ENCODE measurements around the gene APC.
"Not testable (repeated sequence)": the region's sequence is repeated elsewhere in the genome, so short reads cannot be mapped to it uniquely, and the experiment has no call there.

Gene APC

DNA sequence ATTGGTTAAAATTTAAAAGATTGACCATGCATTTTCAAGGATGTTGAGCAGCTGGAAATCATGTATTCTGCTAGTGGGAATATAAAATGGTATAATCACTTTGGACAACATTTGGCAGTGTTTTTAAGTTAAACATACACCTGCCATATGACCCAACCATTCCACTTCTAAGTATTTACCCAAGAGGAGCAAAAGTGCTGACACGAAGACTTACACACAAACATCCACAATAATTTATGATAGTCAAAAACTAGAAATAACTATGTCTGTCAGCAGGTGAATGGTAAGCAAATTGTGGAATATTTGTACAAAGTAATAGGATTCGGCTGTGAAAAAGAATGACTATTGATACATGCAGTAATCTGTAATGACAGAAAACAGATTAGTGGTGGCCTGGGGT lies 92.7 kb downstream of the APC start:
- peaks cover 25% of the 10 kb centered on the region for H3K36me3 ChIP-seq (ENCODE audit: control insufficient read depth, insufficient read depth, low read length)
- H3K9me3 ChIP-seq (ENCODE audit: control insufficient read depth, low read length): no peaks in the 10 kb centered on the region
- H3K27ac ChIP-seq (ENCODE audit: insufficient read depth, low read length, poor library complexity, severe bottlenecking): no peak overlapping the region
- H3K4me3 ChIP-seq (ENCODE audit: insufficient read depth, low read depth, low read length, poor library complexity, severe bottlenecking): no peak overlapping the region
- DNase-seq: no peak
- H3K4me1 ChIP-seq (ENCODE audit: control insufficient read depth, insufficient read depth, low read length, poor library complexity, severe bottlenecking): no peaks in the 10 kb centered on the region
- H3K27me3 ChIP-seq (replicated peaks; ENCODE audit: control insufficient read depth, insufficient read depth, low read length, poor library complexity, severe bottlenecking): no peaks in the 10 kb centered on the region

- Histone ChIP-seq H3K4me3 (ENCODE audit: insufficient read depth, low read depth, low read length, poor library complexity, severe bottlenecking) (no peak overlapping the region), H3K27ac (ENCODE audit: insufficient read depth, low read length, poor library complexity, severe bottlenecking) (no peak overlapping the region), H3K4me1 (ENCODE audit: control insufficient read depth, insufficient read depth, low read length, poor library complexity, severe bottlenecking) (no peaks in the 10 kb centered on the region), H3K36me3 (ENCODE audit: control insufficient read depth, insufficient read depth, low read length) (peaks cover 27% of the 10 kb centered on the region), H3K27me3 (replicated peaks; ENCODE audit: control insufficient read depth, insufficient read depth, low read length, poor library complexity, severe bottlenecking) (no peaks in the 10 kb centered on the region), H3K9me3 (ENCODE audit: control insufficient read depth, low read length) (no peaks in the 10 kb centered on the region)
- DNase-seq: no peak
Observed at GRCh38 chr5:112833971-112834370, 96.3 kb downstream of the APC start.

DNA sequence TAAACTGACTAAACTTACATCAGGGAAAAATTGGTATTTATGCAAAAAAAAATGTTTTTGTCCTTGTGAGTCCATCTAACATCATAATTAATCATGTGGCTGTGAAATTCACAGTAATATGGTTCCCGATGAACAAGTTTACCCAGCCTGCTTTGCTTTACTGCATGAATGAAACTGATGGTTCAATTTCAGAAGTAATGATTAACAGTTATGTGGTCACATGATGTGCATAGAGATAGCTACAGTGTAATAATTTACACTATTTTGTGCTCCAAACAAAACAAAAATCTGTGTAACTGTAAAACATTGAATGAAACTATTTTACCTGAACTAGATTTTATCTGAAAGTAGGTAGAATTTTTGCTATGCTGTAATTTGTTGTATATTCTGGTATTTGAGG lies 106.8 kb downstream of the APC start:
- Histone ChIP-seq H3K4me1 (ENCODE audit: control insufficient read depth, insufficient read depth, low read length, poor library complexity, severe bottlenecking) (no peaks in the 10 kb centered on the region), H3K4me3 (ENCODE audit: insufficient read depth, low read depth, low read length, poor library complexity, severe bottlenecking) (no peak overlapping the region), H3K27me3 (replicated peaks; ENCODE audit: control insufficient read depth, insufficient read depth, low read length, poor library complexity, severe bottlenecking) (no peaks in the 10 kb centered on the region), H3K36me3 (ENCODE audit: control insufficient read depth, insufficient read depth, low read length) (peaks cover 2% of the 10 kb centered on the region), H3K9me3 (ENCODE audit: control insufficient read depth, low read length) (no peaks in the 10 kb centered on the region), H3K27ac (ENCODE audit: insufficient read depth, low read length, poor library complexity, severe bottlenecking) (no peak overlapping the region)
- DNase-seq: no peak

DNA sequence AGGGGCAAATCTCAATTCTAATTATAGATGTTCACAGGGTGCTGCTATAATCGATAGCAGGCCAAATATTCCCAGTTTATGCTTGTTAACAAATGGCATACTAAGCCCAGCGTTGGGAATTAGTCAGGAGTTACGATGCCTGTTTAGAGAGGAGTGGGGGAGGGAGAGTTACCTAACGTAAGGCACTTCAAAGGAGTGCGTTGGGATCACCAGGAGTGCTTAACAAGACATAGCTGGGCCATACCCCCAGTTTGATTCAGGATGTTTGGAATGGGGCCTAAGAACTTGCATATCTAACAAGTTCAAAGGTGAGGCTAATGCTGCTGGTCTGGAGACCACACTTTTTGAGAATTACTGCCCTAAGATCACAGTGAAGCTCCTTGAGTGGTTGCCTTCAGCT lies 108.9 kb downstream of the APC start:
- no peak overlapping the region for H3K27ac ChIP-seq (ENCODE audit: insufficient read depth, low read length, poor library complexity, severe bottlenecking)
- DNase-seq: no peak
- H3K4me1 ChIP-seq (ENCODE audit: control insufficient read depth, insufficient read depth, low read length, poor library complexity, severe bottlenecking): no peaks in the 10 kb centered on the region
- H3K27me3 ChIP-seq (replicated peaks; ENCODE audit: control insufficient read depth, insufficient read depth, low read length, poor library complexity, severe bottlenecking): no peaks in the 10 kb centered on the region
- H3K9me3 ChIP-seq (ENCODE audit: control insufficient read depth, low read length): no peaks in the 10 kb centered on the region
- no peaks in the 10 kb centered on the region for H3K36me3 ChIP-seq (ENCODE audit: control insufficient read depth, insufficient read depth, low read length)
- no peak overlapping the region for H3K4me3 ChIP-seq (ENCODE audit: insufficient read depth, low read depth, low read length, poor library complexity, severe bottlenecking)

GRCh38 chr5:112847306-112847705 lies 109.6 kb downstream of the APC start:
- H3K9me3 ChIP-seq (ENCODE audit: control insufficient read depth, low read length): no peaks in the 10 kb centered on the region
- no peak overlapping the region for H3K4me3 ChIP-seq (ENCODE audit: insufficient read depth, low read depth, low read length, poor library complexity, severe bottlenecking)
- no peak for DNase-seq
- H3K4me1 ChIP-seq (ENCODE audit: control insufficient read depth, insufficient read depth, low read length, poor library complexity, severe bottlenecking): no peaks in the 10 kb centered on the region
- no peak overlapping the region for H3K27ac ChIP-seq (ENCODE audit: insufficient read depth, low read length, poor library complexity, severe bottlenecking)
- no peaks in the 10 kb centered on the region for H3K36me3 ChIP-seq (ENCODE audit: control insufficient read depth, insufficient read depth, low read length)
- no peaks in the 10 kb centered on the region for H3K27me3 ChIP-seq (replicated peaks; ENCODE audit: control insufficient read depth, insufficient read depth, low read length, poor library complexity, severe bottlenecking)

GRCh38 chr5:112848116-112848811 lies 110.6 kb downstream of the APC start:
- no peak overlapping the region for H3K27ac ChIP-seq (ENCODE audit: insufficient read depth, low read length, poor library complexity, severe bottlenecking)
- H3K9me3 ChIP-seq (ENCODE audit: control insufficient read depth, low read length): no peaks in the 10 kb centered on the region
- no peak overlapping the region for H3K4me3 ChIP-seq (ENCODE audit: insufficient read depth, low read depth, low read length, poor library complexity, severe bottlenecking)
- no peaks in the 10 kb centered on the region for H3K27me3 ChIP-seq (replicated peaks; ENCODE audit: control insufficient read depth, insufficient read depth, low read length, poor library complexity, severe bottlenecking)
- H3K36me3 ChIP-seq (ENCODE audit: control insufficient read depth, insufficient read depth, low read length): no peaks in the 10 kb centered on the region
- DNase-seq: no peak
- H3K4me1 ChIP-seq (ENCODE audit: control insufficient read depth, insufficient read depth, low read length, poor library complexity, severe bottlenecking): no peaks in the 10 kb centered on the region

DNA sequence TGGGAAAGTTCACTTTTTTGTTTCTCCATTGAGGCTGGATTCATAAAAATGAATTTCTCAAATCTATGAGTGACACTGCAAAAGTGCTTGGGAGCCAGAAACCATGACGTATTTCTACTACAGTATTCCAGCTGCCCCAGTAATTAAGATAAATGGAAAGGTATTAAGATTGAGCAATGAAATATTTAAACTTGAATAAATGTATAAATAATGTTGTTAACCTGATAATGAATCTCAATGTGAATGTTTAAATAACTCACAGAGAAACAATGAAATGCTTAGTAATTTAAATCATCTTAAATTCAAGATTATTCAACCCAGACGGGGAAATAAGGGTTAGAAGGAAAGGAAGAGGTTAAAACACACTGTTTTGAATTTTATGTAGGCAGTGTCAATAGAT lies 112.2 kb downstream of the APC start:
- DNase-seq: no peak
- H3K27ac ChIP-seq (ENCODE audit: insufficient read depth, low read length, poor library complexity, severe bottlenecking): no peak overlapping the region
- no peaks in the 10 kb centered on the region for H3K9me3 ChIP-seq (ENCODE audit: control insufficient read depth, low read length)
- H3K4me1 ChIP-seq (ENCODE audit: control insufficient read depth, insufficient read depth, low read length, poor library complexity, severe bottlenecking): no peaks in the 10 kb centered on the region
- no peak overlapping the region for H3K4me3 ChIP-seq (ENCODE audit: insufficient read depth, low read depth, low read length, poor library complexity, severe bottlenecking)
- no peaks in the 10 kb centered on the region for H3K36me3 ChIP-seq (ENCODE audit: control insufficient read depth, insufficient read depth, low read length)
- no peaks in the 10 kb centered on the region for H3K27me3 ChIP-seq (replicated peaks; ENCODE audit: control insufficient read depth, insufficient read depth, low read length, poor library complexity, severe bottlenecking)

GRCh38 chr5:112854651-112855050 lies 117.0 kb downstream of the APC start:
- H3K27me3 ChIP-seq (replicated peaks; ENCODE audit: control insufficient read depth, insufficient read depth, low read length, poor library complexity, severe bottlenecking): no peaks in the 10 kb centered on the region
- no peaks in the 10 kb centered on the region for H3K4me1 ChIP-seq (ENCODE audit: control insufficient read depth, insufficient read depth, low read length, poor library complexity, severe bottlenecking)
- DNase-seq: no peak
- H3K36me3 ChIP-seq (ENCODE audit: control insufficient read depth, insufficient read depth, low read length): no peaks in the 10 kb centered on the region
- no peak overlapping the region for H3K27ac ChIP-seq (ENCODE audit: insufficient read depth, low read length, poor library complexity, severe bottlenecking)
- no peaks in the 10 kb centered on the region for H3K9me3 ChIP-seq (ENCODE audit: control insufficient read depth, low read length)
- H3K4me3 ChIP-seq (ENCODE audit: insufficient read depth, low read depth, low read length, poor library complexity, severe bottlenecking): no peak overlapping the region

DNA sequence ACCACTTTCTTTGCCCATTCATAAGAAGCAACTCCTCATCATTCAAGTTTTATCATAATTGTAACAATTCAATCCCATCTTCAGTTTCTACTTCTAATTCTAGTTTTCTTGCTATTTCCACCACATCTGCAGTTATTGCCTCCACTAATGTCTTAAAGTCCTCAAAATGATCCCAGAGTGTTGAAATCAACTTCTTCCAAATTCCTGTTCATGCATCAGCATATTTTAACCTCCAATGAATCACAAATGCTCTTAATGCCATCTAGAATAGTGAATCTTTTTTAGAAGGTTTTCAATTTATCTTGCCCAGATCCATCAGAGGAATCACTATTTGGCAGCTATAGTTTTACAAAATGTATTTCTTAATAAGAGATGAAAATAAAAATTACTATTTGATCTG lies 120.2 kb downstream of the APC start:
- Histone ChIP-seq H3K36me3 (ENCODE audit: control insufficient read depth, insufficient read depth, low read length) (peaks cover 3% of the 10 kb centered on the region), H3K27me3 (replicated peaks; ENCODE audit: control insufficient read depth, insufficient read depth, low read length, poor library complexity, severe bottlenecking) (no peaks in the 10 kb centered on the region), H3K4me1 (ENCODE audit: control insufficient read depth, insufficient read depth, low read length, poor library complexity, severe bottlenecking) (peaks cover 7% of the 10 kb centered on the region), H3K27ac (ENCODE audit: insufficient read depth, low read length, poor library complexity, severe bottlenecking) (no peak overlapping the region), H3K4me3 (ENCODE audit: insufficient read depth, low read depth, low read length, poor library complexity, severe bottlenecking) (no peak overlapping the region), H3K9me3 (ENCODE audit: control insufficient read depth, low read length) (no peaks in the 10 kb centered on the region)
- DNase-seq: no peak

DNA sequence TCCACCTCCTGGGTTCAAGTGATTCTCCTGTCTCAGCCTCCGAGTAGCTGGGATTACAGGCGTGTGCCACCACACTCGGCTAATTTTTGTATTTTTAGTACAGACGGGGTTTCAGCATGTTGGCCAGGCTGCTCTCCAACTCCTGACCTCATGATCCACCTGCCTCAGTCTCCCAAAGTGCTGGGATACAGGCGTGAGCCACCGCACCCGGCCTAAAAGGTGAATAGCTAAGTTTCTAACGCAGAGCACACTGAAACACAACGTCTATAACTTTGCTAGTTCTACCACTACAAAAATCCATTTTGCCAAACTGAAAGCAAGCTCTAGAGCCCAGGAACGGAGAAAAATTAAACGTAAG lies 122.9 kb downstream of the APC start:
- peaks cover 22% of the 10 kb centered on the region for H3K36me3 ChIP-seq (ENCODE audit: control insufficient read depth, insufficient read depth, low read length)
- not testable (repeated sequence) for H3K4me1 ChIP-seq (ENCODE audit: control insufficient read depth, insufficient read depth, low read length, poor library complexity, severe bottlenecking); DNase-seq; H3K9me3 ChIP-seq (ENCODE audit: control insufficient read depth, low read length); H3K27me3 ChIP-seq (replicated peaks; ENCODE audit: control insufficient read depth, insufficient read depth, low read length, poor library complexity, severe bottlenecking)
- H3K4me3 ChIP-seq (ENCODE audit: insufficient read depth, low read depth, low read length, poor library complexity, severe bottlenecking): peak overlapping the region; percentile 87
- H3K27ac ChIP-seq (ENCODE audit: insufficient read depth, low read length, poor library complexity, severe bottlenecking): peak overlapping the region; percentile 86
